ENCODE data around the gene CLCF1. TPM values are rescaled to one million over a fixed set of nuclear protein-coding genes. Genes with fewer than 3 reads are reported as not detected.

The CLCF1 gene
- total and polyA plus RNA-seq, 2 donors from 2014 or later, result 5.7 to 15.8 TPM

- Histone ChIP-seq H3K27me3 (ENCODE audit: control insufficient read depth, insufficient read depth, low read length) (no peaks in the 10 kb centered on the region), H3K9ac (ENCODE audit: low read length in 3 of 3) (peak overlapping the region in 1 of 3 donors; percentile 26), H3K4me1 (ENCODE audit: control insufficient read depth in 2 of 3, insufficient read depth in 2 of 3, low read depth in 1 of 3, low read length in 3 of 3) (peaks cover 3 to 39% (median 19%) of the 10 kb centered on the region in 3 donors), H3K9me3 (ENCODE audit: control insufficient read depth in 2 of 3, insufficient read depth in 1 of 3, low read length in 3 of 3) (no peaks in the 10 kb centered on the region), H3K27ac (ENCODE audit: low read depth in 2 of 2, low read length in 2 of 2) (peak overlapping the region; percentile 51 to 65), H3K4me3 (ENCODE audit: low read length in 3 of 3) (no peak overlapping the region), H3K36me3 (ENCODE audit: control insufficient read depth in 2 of 3, insufficient read depth in 3 of 3, low read length in 3 of 3) (no peaks in the 10 kb centered on the region)
- intact Hi-C loops (cut with DNase I), result no loop called here
- FAIRE-seq (no peak), DNase-seq (peak in 4 of 5 donors; percentile 49 to 71 (median 66))
- TF ChIP-seq, protein P1, sequence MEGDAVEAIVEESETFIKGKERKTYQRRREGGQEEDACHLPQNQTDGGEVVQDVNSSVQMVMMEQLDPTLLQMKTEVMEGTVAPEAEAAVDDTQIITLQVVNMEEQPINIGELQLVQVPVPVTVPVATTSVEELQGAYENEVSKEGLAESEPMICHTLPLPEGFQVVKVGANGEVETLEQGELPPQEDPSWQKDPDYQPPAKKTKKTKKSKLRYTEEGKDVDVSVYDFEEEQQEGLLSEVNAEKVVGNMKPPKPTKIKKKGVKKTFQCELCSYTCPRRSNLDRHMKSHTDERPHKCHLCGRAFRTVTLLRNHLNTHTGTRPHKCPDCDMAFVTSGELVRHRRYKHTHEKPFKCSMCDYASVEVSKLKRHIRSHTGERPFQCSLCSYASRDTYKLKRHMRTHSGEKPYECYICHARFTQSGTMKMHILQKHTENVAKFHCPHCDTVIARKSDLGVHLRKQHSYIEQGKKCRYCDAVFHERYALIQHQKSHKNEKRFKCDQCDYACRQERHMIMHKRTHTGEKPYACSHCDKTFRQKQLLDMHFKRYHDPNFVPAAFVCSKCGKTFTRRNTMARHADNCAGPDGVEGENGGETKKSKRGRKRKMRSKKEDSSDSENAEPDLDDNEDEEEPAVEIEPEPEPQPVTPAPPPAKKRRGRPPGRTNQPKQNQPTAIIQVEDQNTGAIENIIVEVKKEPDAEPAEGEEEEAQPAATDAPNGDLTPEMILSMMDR (IDR thresholded peaks at IDR 0.05; ENCODE audit: borderline replicate concordance, extremely low read depth, insufficient read depth), result no peak
Measured at GRCh38 chr11:67375320-67376055, 2.1 kb upstream of the CLCF1 start.

DNA sequence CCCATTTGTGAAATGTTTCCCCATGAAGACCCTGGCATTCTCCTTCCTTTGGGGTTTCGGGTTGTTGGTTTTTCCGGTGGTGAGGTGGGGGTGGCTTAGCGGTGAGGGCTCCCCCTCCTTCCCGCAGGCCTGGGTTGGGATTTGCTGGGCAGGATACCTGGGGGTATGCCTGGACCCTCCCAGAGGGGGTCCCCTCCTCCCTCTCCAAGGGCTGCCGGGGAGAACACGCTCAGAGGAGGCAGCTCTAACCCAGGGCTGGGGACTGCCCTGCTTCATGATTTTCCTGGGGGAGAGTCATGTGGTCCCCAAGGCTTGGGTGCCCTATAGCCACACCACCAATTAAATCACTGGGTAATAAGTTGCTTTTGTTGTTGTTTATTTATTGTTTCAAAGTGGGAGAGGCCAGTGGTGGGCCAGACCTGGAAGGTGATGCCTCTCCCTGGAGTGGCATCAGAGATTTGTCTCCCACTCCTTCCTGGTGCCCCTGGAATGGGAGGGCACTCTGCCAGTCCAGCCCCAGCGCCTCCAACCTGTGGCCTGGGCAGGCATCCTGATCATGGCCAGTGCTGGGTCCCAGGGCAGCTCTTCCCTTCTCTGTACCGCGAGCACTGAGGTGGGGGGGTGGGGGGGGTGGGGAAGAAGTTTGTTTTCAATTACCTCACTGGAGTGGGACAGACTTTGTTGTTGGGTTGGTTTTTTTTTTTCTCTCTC lies 1.3 kb upstream of the CLCF1 start:
- Histone ChIP-seq H3K4me3 (ENCODE audit: low read length in 3 of 3) (peak overlapping the region in 2 of 3 donors; percentile 40 to 54), H3K9me3 (ENCODE audit: control insufficient read depth in 2 of 3, insufficient read depth in 1 of 3, low read length in 3 of 3) (no peaks in the 10 kb centered on the region), H3K36me3 (ENCODE audit: control insufficient read depth in 2 of 3, insufficient read depth in 3 of 3, low read length in 3 of 3) (no peaks in the 10 kb centered on the region), H3K9ac (ENCODE audit: low read length in 3 of 3) (peak overlapping the region in 1 of 3 donors; percentile 73), H3K27ac (ENCODE audit: low read depth in 2 of 2, low read length in 2 of 2) (peak overlapping the region; percentile 92 to 96), H3K4me1 (ENCODE audit: control insufficient read depth in 2 of 3, insufficient read depth in 2 of 3, low read depth in 1 of 3, low read length in 3 of 3) (peaks cover 3 to 39% (median 20%) of the 10 kb centered on the region in 3 donors), H3K27me3 (ENCODE audit: control insufficient read depth, insufficient read depth, low read length) (no peaks in the 10 kb centered on the region)
- TF ChIP-seq, protein P1 (IDR thresholded peaks at IDR 0.05; ENCODE audit: borderline replicate concordance, extremely low read depth, insufficient read depth), result no peak
- peak in 2 of 5 donors; percentile 65 to 84 for DNase-seq
- FAIRE-seq, result no peak
- intact Hi-C loops (cut with DNase I), result no loop called here

- peak overlapping the region in 1 of 3 donors; percentile 73 for H3K9ac ChIP-seq (ENCODE audit: low read length in 3 of 3)
- H3K27ac ChIP-seq (ENCODE audit: low read depth in 2 of 2, low read length in 2 of 2), result peak overlapping the region; percentile 92 to 96
- TF ChIP-seq, protein P1 (IDR thresholded peaks at IDR 0.05; ENCODE audit: borderline replicate concordance, extremely low read depth, insufficient read depth), result peak; percentile 25
- intact Hi-C loops (cut with DNase I), result no loop called here
- H3K4me1 ChIP-seq (ENCODE audit: control insufficient read depth in 2 of 3, insufficient read depth in 2 of 3, low read depth in 1 of 3, low read length in 3 of 3), result peaks cover 3 to 39% (median 22%) of the 10 kb centered on the region in 3 donors
- H3K36me3 ChIP-seq (ENCODE audit: control insufficient read depth in 2 of 3, insufficient read depth in 3 of 3, low read length in 3 of 3), result no peaks in the 10 kb centered on the region
- FAIRE-seq (peak; percentile 79), DNase-seq (peak; percentile 79 to 96 (median 92))
- H3K9me3 ChIP-seq (ENCODE audit: control insufficient read depth in 2 of 3, insufficient read depth in 1 of 3, low read length in 3 of 3), result no peaks in the 10 kb centered on the region
- no peaks in the 10 kb centered on the region for H3K27me3 ChIP-seq (ENCODE audit: control insufficient read depth, insufficient read depth, low read length)
- peak overlapping the region in 1 of 3 donors; percentile 54 for H3K4me3 ChIP-seq (ENCODE audit: low read length in 3 of 3)
Measured at GRCh38 chr11:67373648-67374570, 511 bp upstream of the CLCF1 start.
